ENCODE data around the gene KRTAP10-10. TPM values are rescaled to one million over a fixed set of nuclear protein-coding genes. Genes with fewer than 3 reads are reported as not detected.

KRTAP10-10 gene
- polyA plus RNA-seq, 1 experiment: not detected

DNA sequence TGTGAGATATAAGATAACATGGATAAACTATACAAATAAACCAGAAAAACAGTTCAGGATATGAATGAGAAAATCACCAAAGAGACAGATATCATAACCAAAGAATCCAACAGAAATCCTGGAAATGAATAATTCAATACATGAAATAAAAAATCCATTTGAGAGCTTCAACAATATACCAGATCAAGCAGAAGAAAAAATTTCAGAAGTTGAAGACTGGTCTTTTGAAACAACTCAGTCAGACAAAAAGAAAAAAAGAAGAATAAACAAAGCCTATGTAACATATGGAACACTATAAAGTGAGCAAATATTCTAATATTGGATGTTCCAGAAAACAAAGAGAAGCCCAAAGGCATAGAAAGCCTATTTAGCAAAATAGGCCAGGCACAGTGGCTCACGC lies 34.8 kb downstream of the KRTAP10-10 start:
- Histone ChIP-seq H3K4me3 (ENCODE audit: low read depth, low read length) (no peak overlapping the region), H3K27ac (ENCODE audit: low read depth, low read length) (no peak overlapping the region), H3K9me3 (ENCODE audit: control insufficient read depth, insufficient read depth, low read length) (no peaks in the 10 kb centered on the region; the same call in 1 of the 2 replicates), H3K27me3 (ENCODE audit: control insufficient read depth, insufficient read depth, low read length) (peaks cover 5% of the 10 kb centered on the region)
- no peak for DNase-seq (ENCODE audit: low read depth, low spot score)
- ChIA-PET CTCF (no interaction called here), POLR2A (no interaction called here)
- TF ChIP-seq, protein P1, sequence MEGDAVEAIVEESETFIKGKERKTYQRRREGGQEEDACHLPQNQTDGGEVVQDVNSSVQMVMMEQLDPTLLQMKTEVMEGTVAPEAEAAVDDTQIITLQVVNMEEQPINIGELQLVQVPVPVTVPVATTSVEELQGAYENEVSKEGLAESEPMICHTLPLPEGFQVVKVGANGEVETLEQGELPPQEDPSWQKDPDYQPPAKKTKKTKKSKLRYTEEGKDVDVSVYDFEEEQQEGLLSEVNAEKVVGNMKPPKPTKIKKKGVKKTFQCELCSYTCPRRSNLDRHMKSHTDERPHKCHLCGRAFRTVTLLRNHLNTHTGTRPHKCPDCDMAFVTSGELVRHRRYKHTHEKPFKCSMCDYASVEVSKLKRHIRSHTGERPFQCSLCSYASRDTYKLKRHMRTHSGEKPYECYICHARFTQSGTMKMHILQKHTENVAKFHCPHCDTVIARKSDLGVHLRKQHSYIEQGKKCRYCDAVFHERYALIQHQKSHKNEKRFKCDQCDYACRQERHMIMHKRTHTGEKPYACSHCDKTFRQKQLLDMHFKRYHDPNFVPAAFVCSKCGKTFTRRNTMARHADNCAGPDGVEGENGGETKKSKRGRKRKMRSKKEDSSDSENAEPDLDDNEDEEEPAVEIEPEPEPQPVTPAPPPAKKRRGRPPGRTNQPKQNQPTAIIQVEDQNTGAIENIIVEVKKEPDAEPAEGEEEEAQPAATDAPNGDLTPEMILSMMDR (IDR thresholded peaks at IDR 0.05; ENCODE audit: low read depth, low read length): no peak

DNA sequence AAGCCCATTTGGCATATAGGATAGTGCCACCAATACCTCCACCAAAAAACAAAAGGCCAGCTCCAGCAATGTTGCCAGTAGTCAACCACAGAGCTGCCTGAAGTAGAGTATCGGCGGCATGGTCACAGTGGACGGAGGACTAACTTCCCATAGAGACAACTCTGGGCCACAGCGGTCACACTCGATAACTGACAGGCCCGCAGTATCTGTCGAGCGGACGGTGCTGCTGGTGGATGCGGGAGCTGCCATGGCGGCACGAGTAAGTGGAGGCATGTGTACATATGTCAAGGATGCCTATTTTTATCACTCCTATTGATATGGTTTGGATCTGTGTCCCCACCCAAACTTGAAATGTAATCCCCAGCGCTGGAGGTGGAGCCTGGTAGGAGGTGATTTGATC lies 40.7 kb downstream of the KRTAP10-10 start:
- TF ChIP-seq, protein P1 (IDR thresholded peaks at IDR 0.05; ENCODE audit: low read depth, low read length): no peak
- ChIA-PET POLR2A (no interaction called here), CTCF (no interaction called here)
- no peaks in the 10 kb centered on the region for H3K9me3 ChIP-seq (ENCODE audit: control insufficient read depth, insufficient read depth, low read length)
- H3K27me3 ChIP-seq (ENCODE audit: control insufficient read depth, insufficient read depth, low read length): peaks cover 15% of the 10 kb centered on the region
- DNase-seq (ENCODE audit: low read depth, low spot score): no peak
- H3K27ac ChIP-seq (ENCODE audit: low read depth, low read length): no peak overlapping the region
- no peak overlapping the region for H3K4me3 ChIP-seq (ENCODE audit: low read depth, low read length)

DNA sequence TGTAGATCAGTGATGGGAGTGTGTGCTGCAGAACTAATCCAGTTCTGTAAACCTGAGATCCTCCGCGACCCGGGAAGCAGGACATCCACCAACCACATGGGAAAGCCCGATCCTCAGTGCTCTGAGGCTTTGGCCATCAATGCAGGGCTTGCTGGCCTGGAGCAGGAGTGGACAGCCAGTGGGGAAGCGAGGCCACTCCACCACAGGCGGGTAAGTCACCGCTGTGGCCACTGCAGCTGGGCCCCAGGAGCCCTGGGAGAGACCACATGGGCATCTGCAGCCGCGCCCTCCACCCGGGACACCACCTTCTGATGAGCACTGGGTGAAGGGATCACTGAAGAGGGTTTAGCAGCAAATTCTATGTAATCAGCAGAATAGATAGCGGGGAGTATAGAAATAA lies 44.0 kb downstream of the KRTAP10-10 start:
- H3K4me3 ChIP-seq (ENCODE audit: low read depth, low read length): no peak overlapping the region
- DNase-seq (ENCODE audit: low read depth, low spot score): no peak
- peaks cover 14% of the 10 kb centered on the region for H3K27me3 ChIP-seq (ENCODE audit: control insufficient read depth, insufficient read depth, low read length)
- H3K27ac ChIP-seq (ENCODE audit: low read depth, low read length): no peak overlapping the region
- TF ChIP-seq, protein P1 (IDR thresholded peaks at IDR 0.05; ENCODE audit: low read depth, low read length): no peak
- no peaks in the 10 kb centered on the region for H3K9me3 ChIP-seq (ENCODE audit: control insufficient read depth, insufficient read depth, low read length)
- ChIA-PET POLR2A (no interaction called here), CTCF (no interaction called here)

DNA sequence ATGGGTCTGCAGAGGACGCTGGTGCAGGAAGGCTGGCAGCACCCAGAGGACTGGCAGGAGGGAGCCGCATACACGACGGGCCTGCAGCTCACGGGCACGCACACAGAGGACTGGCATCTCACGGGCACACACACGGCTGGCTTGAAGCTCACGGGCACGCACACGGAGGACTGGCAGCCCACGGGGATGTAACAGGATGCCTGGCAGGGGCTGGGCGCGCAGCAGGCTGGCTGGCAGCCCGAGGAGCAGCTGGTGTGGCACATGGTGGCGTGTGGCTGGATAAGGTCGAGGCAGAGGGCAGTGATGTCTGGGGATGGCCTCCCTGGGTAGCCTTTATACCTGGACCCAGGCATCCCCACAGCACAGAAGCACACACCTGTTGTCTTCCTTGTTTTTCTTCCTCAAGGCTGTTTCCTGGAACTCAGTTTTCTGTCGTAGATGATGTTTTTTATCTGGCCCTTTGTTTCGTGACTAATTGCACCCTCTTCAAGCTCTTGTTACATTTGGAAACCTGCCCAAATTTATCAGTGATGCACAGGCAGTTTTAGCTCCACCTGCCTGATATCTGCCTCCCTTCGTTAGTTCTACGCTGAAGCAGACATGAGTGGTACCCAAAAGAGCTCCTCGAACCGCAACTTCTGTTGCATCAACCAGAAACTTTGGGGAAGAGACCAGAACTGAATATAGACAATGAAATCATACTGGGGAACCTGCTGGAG lies 44.9 kb downstream of the KRTAP10-10 start, which contains the start of gene KRTAP12-1:
KRTAP12-1 (minus strand) TSS at position 303 of the 719 bp plus-strand sequence; CDS start at position 263, 40 bp downstream.
- H3K27me3 ChIP-seq (ENCODE audit: control insufficient read depth, insufficient read depth, low read length): peaks cover 13% of the 10 kb centered on the region
- no peaks in the 10 kb centered on the region for H3K9me3 ChIP-seq (ENCODE audit: control insufficient read depth, insufficient read depth, low read length)
- H3K4me3 ChIP-seq (ENCODE audit: low read depth, low read length): no peak within 1 kb of the TSS
- ChIA-PET POLR2A (no interaction called here), CTCF (no interaction called here)
- TF ChIP-seq, protein P1 (IDR thresholded peaks at IDR 0.05; ENCODE audit: low read depth, low read length): no peak
- DNase-seq (ENCODE audit: low read depth, low spot score): no peak
- no peak within 1 kb of the TSS for H3K27ac ChIP-seq (ENCODE audit: low read depth, low read length)

DNA sequence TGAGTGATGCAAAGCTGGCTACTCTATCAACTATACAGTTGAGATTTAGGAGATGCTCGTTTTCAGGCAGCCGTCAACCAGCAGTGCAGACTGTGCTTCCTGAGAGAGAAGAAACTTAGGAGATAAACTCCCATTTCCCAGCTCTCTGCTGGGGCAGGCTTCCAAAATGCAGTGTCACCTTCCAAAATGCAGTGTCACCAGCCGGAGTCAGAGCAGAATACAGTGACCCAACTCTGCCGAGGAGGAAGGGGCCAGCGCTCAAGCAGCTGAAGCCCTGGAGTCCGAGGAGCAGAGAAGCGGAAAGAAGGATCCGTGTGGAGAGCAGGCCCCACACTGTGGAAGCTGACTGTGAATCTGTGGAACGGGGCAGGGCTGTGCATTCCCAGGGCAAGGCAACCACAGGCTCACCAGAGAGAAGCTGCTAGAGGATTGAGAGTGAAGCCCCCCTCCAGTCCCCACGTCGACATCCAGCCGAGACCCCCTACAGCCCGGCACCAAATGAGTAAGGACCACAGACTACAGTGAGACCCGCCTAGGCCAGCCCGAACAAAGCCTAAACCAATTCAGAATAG lies 45.5 kb downstream of the KRTAP10-10 start:
- no peak overlapping the region for H3K27ac ChIP-seq (ENCODE audit: low read depth, low read length)
- TF ChIP-seq, protein P1 (IDR thresholded peaks at IDR 0.05; ENCODE audit: low read depth, low read length): no peak
- CTCF ChIA-PET: no interaction called here
- no peaks in the 10 kb centered on the region for H3K9me3 ChIP-seq (ENCODE audit: control insufficient read depth, insufficient read depth, low read length)
- no peak for DNase-seq (ENCODE audit: low read depth, low spot score)
- peaks cover 12% of the 10 kb centered on the region for H3K27me3 ChIP-seq (ENCODE audit: control insufficient read depth, insufficient read depth, low read length)
- POLR2A ChIA-PET: no interaction called here
- H3K4me3 ChIP-seq (ENCODE audit: low read depth, low read length): no peak overlapping the region

Data from AG04450 (cell line).